Spleen (tissue), 11 donors: ENCODE data around the gene ZW10. TPM values are rescaled to one million over a fixed set of nuclear protein-coding genes. Genes with fewer than 3 reads are reported as not detected.

ENCODE experiments used
- DNase-seq: peaks from one replicate; pipeline ENCODE4 v3.0.0-alpha.2; 2020
- H3K27ac ChIP-seq, 8 donors: fragments of 200-600 bp; sonication (generic) in 7 of 8; 1 replicate in 4 of 8; 2 replicates in 4 of 8; pipeline versions ENCODE4 v1.5.0 to v1.8.0; 2016 to 2021; ENCODE audit warnings: inconsistent platforms in 4 of 8, mild to moderate bottlenecking in 4 of 8, moderate library complexity in 1 of 8
- H3K27me3 ChIP-seq, 7 donors: fragments of 200-600 bp; sonication (generic) in 6 of 7; replicated peaks in 1 of 7; 1 replicate in 4 of 7; 2 replicates in 3 of 7; pipeline versions ENCODE4 v1.5.0 to v1.8.0; 2016 to 2021; ENCODE audit warnings: inconsistent platforms in 3 of 7, mild to moderate bottlenecking in 1 of 7
- H3K36me3 ChIP-seq, 6 donors: fragments of 200-600 bp; sonication (generic) in 5 of 6; 1 replicate in 4 of 6; 2 replicates in 2 of 6; pipeline versions ENCODE4 v1.5.0 to v1.8.0; 2016 to 2021; ENCODE audit warnings: inconsistent platforms in 2 of 6
- H3K4me1 ChIP-seq, 6 donors: fragments of 200-600 bp; sonication (generic) in 5 of 6; 1 replicate in 3 of 6; 2 replicates in 3 of 6; pipeline versions ENCODE4 v1.5.0 to v1.8.0; 2016 to 2021; ENCODE audit warnings: inconsistent platforms in 3 of 6
- H3K4me3 ChIP-seq, 8 donors: fragments of 200-600 bp; sonication (generic) in 7 of 8; 1 replicate in 4 of 8; 2 replicates in 4 of 8; pipeline versions ENCODE4 v1.5.0 to v1.8.0; 2016 to 2021; ENCODE audit warnings: inconsistent platforms in 4 of 8, mild to moderate bottlenecking in 4 of 8, moderate library complexity in 2 of 8
- H3K9me3 ChIP-seq, 8 donors: fragments of 200-600 bp; sonication (generic) in 7 of 8; 1 replicate in 4 of 8; 2 replicates in 4 of 8; pipeline versions ENCODE4 v1.5.0 to v1.8.0; 2016 to 2021; ENCODE audit warnings: inconsistent platforms in 4 of 8
- POLR2A ChIP-seq, 3 donors: fragments of 450-650 bp; IDR thresholded peaks; one replicate each; pipeline ENCODE4 v1.5.1; 2017; ENCODE audit warnings: antibody characterized with exemption in 3 of 3, mild to moderate bottlenecking in 1 of 3
- POLR2AphosphoS5 ChIP-seq, 3 donors: sonication (generic); formaldehyde crosslinking; IDR thresholded peaks; one replicate each; pipeline ENCODE4 v1.5.1; 2017; ENCODE audit warnings: antibody characterized with exemption in 3 of 3
- WGBS, 5 donors: extraction: QIAGEN DNeasy Blood & Tissue Kit in 3 of 5; methylation state at CpG; one replicate each; pipeline versions ENCODE4 v1.1.5 to v1.1.7; 2013 to 2018; 5-methylcytosine and 5-hydroxymethylcytosine counted together
- intact Hi-C: fragments of 100-400 bp; cut with DNase I; formaldehyde crosslinking; loops from one replicate; pipeline ENCODE4 v1.15.0; 2023; ENCODE audit warnings: low total_unique reads
- polyA plus RNA-seq, 3 donors: library from polyadenylated mRNA; stranded (reverse); fragments of 200-250 nt; gene quantifications; one replicate each; pipeline ENCODE4 v1.2.1, GENCODE V29; 2013
- total RNA-seq, 7 donors: library from RNA; depleted of rRNA in 3 of 7; stranded (reverse); fragments of >200 nt in 3 of 7; fragmentation: NEBNext Ultra II Directional in 4 of 7; extraction: Animal tissue kit (Norgen Biotek cat#: 25700) in 4 of 7; gene quantifications; one replicate each; pipeline versions ENCODE4 v1.1.0 to v1.2.1, GENCODE V29; 2016 to 2021
- TF ChIP-seq, protein P1 (sequence below), 11 experiments: fragments of 200-600 bp in 7 of 11; fragments of 450-650 bp in 4 of 11; sonication (generic) in 4 of 11; IDR thresholded peaks in 8 of 11; conservative IDR thresholded peaks in 3 of 11; 1 replicate in 7 of 11; 2 replicates in 4 of 11; pipeline versions ENCODE4 v1.4.0 to v1.8.0; 2016 to 2021; ENCODE audit warnings: antibody characterized with exemption in 11 of 11, inconsistent platforms in 4 of 11, mild to moderate bottlenecking in 1 of 11
- donor health status: healthy with polysubstance abuse.
- donor health status: DM: no; HTN: no; CAD: no; lungs with moderate emphysema.
- donor health status: DM: no; HTN: no; CAD: no.
- donor health status: Bipolar disorder and iron deficiency.
- donor health status: healthy.
- donor health status: DM: no; HTN: no; CAD: no.
- donor health status: DM: yes; HTN: yes; CAD: no.

ZW10 gene
- total and polyA plus RNA-seq, 10 donors: 3.2 to 15.7 (median 10.9) TPM

DNA sequence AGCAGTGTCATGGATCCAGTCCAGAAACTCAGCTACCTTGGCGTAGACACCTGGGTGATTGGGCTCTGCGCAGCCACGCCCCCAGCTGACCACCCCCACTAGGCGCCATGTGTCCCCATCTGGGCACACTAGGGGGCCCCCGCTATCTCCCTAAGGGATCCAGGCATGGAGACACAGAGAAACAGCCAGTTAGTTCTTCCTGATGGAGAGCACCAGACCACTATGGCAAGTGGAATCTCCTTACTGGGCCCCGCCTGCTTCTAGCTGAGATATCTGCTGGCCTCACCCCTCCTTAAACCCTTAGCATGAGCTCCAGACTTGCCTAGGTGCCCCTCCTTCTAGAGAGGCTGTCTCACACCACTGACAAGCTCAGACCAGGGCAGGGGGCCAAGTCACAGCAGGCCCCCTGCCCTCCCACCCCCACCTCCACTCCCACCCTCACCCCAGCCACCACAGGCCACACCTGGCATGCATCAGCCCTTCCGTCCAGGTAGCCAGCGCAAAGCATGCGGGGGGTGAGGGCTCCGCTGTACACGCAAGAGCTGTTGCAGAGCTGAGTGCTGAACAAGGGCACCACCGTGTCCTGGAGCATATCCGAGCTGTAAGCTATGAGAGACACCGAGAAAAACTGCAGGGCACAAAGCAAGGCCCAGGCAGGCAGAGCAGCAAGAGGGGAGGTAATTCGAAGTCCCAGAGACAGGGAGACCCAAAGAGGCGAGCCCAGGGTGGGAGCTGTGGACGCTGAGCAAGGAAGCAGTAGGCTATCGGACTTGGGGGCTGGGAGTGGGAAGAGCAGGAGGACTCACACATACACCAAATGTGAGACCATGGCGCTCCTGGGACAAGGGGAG is 83.5 kb downstream of the ZW10 start:
- no peaks in the 10 kb centered on the region for H3K4me1 ChIP-seq
- H3K27ac ChIP-seq: no peak overlapping the region
- no peaks in the 10 kb centered on the region for H3K27me3 ChIP-seq
- H3K9me3 ChIP-seq: no peaks in the 10 kb centered on the region
- intact Hi-C loops: no loop called here
- WGBS, 5 donors: 88 to 94% (median 93%) methylated on average over 14 to 19 of the region's 19 CpGs
- no peak overlapping the region for H3K4me3 ChIP-seq
- no peak for DNase-seq
- TF ChIP-seq POLR2A (IDR thresholded peaks at IDR 0.05): no peak
- TF ChIP-seq POLR2AphosphoS5 (IDR thresholded peaks at IDR 0.05): no peak
- TF ChIP-seq, protein P1, sequence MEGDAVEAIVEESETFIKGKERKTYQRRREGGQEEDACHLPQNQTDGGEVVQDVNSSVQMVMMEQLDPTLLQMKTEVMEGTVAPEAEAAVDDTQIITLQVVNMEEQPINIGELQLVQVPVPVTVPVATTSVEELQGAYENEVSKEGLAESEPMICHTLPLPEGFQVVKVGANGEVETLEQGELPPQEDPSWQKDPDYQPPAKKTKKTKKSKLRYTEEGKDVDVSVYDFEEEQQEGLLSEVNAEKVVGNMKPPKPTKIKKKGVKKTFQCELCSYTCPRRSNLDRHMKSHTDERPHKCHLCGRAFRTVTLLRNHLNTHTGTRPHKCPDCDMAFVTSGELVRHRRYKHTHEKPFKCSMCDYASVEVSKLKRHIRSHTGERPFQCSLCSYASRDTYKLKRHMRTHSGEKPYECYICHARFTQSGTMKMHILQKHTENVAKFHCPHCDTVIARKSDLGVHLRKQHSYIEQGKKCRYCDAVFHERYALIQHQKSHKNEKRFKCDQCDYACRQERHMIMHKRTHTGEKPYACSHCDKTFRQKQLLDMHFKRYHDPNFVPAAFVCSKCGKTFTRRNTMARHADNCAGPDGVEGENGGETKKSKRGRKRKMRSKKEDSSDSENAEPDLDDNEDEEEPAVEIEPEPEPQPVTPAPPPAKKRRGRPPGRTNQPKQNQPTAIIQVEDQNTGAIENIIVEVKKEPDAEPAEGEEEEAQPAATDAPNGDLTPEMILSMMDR (IDR thresholded peaks at IDR 0.05 in 8 of 11, conservative IDR thresholded peaks at IDR 0.05 in 3 of 11): no peak
- no peaks in the 10 kb centered on the region for H3K36me3 ChIP-seq

DNA sequence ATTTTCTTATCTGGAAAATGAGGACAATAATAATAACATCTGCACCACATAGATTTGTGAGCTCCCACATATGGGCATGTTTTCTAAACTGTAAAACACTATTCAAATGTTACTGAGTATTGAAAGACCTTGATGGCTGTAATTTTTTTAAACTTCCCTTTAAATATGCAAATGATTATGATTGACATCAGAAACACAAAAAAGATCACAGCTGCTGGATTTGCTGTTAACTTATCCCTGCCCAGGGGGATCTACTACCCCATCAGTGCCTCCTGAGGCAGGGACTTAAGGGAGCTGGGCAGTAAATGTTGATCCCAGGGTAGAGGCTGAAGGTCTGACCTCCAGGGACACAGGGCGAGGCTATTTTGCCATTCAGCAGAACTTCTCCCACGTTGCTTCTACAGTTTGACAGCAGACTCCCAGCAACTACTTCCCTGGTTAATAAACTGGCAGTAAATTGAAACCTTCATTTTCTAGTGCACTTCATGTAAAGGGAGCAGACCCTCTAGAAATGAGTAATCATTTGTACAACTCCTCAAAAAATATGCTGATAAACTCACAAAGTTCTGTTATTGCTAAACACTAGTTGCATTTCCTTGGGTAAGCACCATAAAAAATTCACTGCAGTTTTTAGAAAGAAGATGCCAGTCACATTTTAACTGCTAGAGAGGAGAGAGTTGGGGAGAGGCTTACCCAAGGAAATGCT is 87.7 kb downstream of the ZW10 start:
- Histone ChIP-seq H3K4me3 (no peak overlapping the region), H3K27ac (no peak overlapping the region), H3K36me3 (no peaks in the 10 kb centered on the region), H3K27me3 (no peaks in the 10 kb centered on the region), H3K9me3 (no peaks in the 10 kb centered on the region), H3K4me1 (no peaks in the 10 kb centered on the region)
- intact Hi-C loops: no loop called here
- no peak for DNase-seq
- TF ChIP-seq POLR2AphosphoS5 (IDR thresholded peaks at IDR 0.05) (no peak), POLR2A (IDR thresholded peaks at IDR 0.05) (no peak)
- TF ChIP-seq, protein P1 (IDR thresholded peaks at IDR 0.05 in 8 of 11, conservative IDR thresholded peaks at IDR 0.05 in 3 of 11): no peak
- WGBS, 5 donors: 39 to 70% (median 47%) methylated on average over 2 of the region's 2 CpGs

DNA sequence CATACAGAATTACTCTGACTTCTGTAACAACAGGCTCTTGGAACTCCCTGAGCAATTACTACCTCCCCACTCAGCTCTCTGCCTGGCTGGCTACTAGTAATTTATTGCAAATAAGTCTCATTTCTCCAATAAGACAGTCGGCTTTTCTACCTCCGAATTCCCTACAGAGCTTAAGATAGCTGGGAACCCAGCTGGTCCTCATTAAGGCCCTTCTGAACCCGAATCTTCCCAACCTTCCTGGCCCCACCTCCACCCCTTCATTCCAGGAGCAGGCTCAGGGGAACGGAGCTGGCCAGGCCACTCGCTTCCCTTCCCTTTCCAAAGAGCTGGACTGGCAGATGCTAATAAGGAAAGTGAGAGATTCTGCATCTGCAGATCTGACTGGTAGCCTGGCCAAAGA is 89.0 kb downstream of the ZW10 start:
- 59 to 74% (median 70%) methylated on average over 5 of the region's 5 CpGs for WGBS, 5 donors
- H3K4me1 ChIP-seq: no peaks in the 10 kb centered on the region

More for the DNA sequence above, 89.0 kb downstream of the ZW10 start:
- Histone ChIP-seq H3K36me3 (no peaks in the 10 kb centered on the region), H3K27me3 (no peaks in the 10 kb centered on the region), H3K9me3 (no peaks in the 10 kb centered on the region), H3K27ac (no peak overlapping the region), H3K4me3 (no peak overlapping the region)
- intact Hi-C loops: no loop called here
- no peak for DNase-seq
- TF ChIP-seq, protein P1 (IDR thresholded peaks at IDR 0.05 in 8 of 11, conservative IDR thresholded peaks at IDR 0.05 in 3 of 11): no peak
- TF ChIP-seq POLR2A (IDR thresholded peaks at IDR 0.05) (no peak), POLR2AphosphoS5 (IDR thresholded peaks at IDR 0.05) (no peak)
